ENCODE data around the gene ZNF236.
"Not testable (repeated sequence)": the region's sequence is repeated elsewhere in the genome, so short reads cannot be mapped to it uniquely, and the experiment has no call there.

ZNF236 gene

DNA sequence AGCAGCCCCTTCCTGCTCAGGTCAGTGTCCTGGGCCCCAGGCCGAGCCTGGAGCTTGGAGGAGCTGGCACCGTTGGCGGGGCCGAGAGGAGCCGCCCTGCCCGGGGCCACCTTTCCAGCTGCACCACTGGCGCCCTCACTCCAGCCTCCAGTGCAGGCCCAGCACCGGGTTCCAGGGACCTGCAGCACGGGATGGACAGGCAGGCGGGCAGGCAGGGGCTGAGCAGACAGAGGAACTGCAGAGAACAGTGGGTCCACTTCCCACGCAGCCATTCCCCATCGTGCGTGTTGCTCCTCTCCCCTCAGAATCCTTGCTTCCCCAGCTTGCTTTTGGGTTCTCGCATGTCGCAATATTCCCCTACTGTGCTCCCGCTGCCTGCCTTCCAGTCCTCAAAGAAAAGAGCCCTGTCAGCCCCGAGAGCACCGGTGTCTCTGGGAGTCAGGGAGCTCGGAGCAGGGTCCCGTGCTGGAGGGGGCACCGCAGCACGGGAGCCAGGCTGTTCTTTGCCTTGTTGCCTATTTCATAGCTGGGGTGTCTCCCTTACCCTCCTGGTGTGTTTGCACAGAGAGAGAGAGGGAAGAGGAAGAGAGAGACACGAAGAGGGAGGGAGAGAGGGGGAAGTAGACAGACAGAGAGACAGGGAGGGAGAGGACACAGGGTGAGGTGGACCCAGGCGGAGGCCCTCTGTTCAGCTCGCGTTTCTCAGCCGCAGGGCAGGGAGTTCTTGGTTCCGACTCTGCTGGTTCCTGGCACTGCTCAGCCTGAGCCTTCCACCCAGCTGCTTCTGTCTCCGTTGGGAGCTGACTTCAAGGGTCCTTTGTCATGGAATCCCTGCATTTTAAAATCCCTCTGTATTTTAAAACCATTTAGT is 184.2 kb downstream of the ZNF236 start:
- DNase-seq, result no peak

DNA sequence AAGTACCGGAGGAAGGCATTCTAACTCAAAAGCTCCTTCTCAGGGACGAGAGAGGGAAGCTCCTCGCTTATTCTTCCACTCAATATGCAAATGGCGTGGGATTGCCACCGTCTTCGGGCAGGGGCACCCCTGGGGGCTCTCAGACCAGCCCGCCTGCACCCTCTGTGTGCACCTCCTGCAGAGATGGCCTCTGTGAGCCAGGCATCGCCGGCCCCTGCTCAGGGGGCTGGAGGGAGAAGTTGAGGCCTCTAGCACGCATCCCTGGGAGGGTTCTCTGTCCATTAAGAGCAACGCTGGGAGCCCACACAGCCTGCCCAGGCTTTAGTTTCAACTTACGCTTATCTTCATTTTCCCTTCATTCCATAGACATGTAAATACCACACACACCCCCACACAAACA is 184.9 kb downstream of the ZNF236 start:
- no peak for DNase-seq

DNA sequence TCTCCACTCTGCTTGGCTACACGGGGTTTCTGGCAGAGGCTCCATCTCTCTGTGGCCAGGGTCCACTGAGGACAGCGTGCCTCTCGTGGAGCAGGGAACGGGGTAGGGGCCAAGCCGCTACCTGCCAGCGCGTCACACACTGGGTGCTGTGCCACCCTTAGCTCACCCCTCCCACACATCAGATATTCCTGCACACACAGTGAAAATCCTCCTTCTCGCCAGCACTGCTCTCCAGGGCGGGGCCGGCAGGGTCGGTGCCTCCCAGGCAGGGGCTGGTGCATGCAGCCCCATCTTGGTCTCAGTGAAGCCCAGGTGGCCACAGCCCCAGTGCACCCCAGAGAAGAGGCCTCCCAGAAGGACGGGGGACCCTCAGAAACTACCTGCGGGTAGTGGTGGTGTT is 185.6 kb downstream of the ZNF236 start:
- DNase-seq, result no peak

DNA sequence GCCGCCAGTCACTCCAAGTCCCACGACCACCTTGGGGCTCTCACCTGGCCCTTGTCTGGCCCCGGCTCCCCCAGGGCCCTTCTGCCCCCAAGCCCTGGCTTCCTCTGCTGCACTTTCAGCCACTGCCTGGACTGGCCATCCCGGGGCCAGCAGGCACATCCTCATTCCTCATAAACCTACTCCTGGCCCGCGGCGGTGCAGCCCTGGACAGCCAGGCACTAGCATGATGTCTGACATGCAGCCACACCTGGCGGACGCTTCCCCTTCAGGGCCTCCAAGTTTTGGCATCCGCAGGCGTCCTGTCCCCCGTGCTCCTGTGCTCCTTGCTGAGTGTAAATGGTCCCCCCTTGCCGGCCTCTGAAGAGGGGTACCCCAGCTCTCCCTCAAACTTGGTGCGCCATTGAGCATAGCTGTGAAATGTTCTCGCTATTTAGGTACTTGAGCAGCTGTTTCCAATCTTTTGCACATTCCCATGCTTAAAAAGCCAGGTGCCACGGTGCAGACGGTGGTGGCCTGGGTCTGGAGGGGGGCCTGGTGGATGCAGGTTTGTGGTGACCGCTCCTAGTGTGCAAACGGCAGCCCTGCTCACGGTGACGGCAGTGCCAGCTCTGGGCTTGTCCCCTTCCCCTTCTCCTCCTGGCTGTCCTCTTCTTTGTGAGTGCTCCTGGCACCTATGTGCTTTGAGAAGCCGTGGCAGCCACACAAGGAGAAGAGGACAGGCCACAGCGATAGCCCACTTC is 186.4 kb downstream of the ZNF236 start:
- DNase-seq, result no peak

DNA sequence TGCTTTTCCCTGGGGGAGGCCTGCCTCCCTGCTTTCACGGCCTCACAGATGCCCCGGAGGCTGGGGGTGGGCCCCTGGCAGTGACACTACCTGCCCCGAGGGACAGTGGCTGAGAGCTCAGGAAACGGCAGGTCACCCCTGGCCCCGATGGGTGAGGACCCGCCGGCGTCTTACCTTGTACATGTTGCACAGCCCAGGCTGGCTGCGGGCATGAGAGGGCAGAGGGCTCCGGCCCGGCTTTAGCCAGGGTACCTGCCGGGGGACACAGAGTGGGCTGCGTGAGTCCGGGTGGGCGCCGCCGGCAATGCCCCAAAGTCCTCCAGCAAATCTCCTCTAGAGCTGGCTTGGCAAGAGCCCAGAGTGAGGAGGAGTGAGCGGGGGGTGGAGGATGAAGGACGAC is 187.3 kb downstream of the ZNF236 start:
- DNase-seq, result no peak

DNA sequence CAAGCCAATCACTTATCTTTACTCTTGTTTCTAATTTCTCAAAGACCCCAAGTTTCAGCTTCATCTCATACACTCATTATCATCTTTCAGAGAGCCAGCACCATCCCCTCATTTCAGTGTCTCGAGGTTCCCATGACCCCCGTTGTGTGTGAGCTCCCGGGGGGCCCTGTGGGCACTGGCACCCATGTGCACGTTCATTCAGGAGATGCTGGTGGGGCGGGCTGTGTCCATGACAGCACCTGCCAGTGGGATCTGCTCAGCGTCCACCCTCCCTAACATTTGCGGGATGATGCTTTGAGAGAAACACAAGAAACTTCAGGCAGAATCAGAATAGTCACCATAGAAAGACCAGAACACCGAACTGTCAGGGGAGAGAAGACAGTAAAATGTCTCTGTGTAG is 189.8 kb downstream of the ZNF236 start:
- no peak for DNase-seq

DNA sequence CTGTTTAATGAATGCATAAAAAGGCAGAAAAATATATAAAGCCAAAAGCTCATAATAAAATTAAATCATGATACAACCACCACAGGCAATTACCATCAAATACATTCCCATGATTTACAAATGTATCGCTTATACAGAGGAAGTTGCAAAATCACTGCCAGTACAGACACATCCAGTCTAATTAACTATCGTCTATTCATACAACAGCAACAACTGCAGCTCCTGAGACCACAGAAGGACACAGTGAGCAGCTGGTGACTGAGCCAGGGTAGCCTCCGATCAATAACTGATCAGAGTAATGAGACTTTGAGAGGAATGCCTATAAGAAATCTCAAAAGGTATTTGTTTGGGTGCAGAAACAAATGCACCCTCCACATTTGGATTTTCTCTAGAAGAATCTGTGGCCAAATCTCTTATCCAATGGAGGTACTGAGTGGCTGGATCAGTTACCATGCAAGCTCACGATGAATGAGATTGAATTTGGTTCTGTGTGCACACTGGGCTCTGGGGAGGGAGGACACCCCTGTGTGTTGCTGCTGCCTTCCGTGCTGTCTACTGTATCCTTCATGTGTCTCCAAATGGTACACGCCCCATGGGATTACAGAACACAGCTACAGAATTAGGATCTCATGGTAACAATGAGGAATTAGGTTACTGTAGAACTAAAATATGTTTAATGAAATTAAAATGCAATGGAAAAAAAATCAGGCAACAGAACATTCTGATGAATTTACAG is 190.6 kb downstream of the ZNF236 start:
- no peak for DNase-seq

DNA sequence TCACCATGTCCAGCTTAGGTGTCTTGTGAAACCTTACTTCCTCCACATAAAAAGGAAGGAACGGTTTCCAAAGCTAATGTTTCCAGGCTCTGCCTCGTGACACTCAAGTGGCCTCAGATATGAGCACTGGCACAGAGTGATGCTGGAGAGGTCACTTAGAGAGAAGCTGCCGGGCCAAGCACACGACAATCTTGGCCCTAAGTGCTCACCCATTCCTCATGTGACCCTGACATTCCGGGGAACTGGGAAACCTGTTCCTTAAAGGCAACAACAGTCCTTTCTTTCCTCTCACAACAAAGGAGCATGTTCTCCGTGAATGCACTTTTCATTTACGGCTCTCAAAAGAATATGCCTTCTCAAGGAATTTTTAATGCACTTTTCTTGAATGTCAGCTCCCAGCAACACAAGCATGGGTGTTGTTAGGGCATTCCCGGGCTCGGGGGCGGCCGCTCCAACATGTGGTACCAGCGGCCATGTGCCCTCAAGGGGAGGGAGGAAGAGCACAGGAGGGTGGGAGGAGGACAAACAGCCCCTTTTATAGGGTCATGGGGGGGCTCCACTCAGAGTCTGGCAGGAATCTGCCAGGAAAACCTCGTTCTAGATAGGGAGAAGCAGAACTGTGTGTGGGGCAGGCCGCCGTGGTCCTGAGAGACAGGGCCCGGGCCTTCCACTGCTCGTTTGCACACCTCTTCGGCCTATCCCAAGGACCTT is 191.6 kb downstream of the ZNF236 start:
- no peak for DNase-seq

DNA sequence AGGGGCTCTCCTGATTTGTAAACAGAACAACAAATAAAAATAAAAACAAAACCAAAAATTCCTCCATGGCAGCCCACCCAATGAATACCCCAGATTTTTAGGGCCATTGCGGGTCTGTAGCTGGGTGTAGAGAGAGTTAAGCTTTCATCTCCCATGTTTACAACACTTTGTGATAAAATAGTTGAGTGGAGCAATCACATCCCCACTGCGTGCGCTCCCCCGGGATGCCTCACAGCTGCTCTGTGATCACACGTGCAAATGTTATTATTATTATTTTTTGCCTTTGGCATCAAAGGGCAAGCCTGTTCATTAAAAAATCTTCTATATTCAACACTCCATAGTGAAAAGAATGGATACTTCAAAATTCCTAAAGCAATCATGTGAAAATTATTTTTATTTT is 192.2 kb downstream of the ZNF236 start:
- DNase-seq, result no peak

DNA sequence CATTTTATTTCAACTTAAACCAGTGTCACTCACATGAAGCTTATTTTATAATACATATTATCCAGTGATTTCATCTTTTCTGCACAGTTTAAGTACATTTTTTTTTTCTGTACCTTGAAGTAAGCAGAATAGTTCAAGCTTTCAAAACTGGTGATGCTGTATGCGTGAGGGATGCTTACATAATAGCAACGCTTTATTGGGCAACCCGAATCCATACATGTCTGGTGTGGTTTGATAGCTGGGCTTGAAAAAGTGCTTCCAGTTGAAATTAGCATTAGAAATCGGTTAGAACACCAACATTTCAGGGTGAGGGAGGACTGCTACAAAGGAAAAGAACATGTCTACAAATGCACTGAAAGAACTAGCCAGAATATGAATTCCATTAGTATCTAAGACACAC is 192.8 kb downstream of the ZNF236 start:
- DNase-seq, result no peak

DNA sequence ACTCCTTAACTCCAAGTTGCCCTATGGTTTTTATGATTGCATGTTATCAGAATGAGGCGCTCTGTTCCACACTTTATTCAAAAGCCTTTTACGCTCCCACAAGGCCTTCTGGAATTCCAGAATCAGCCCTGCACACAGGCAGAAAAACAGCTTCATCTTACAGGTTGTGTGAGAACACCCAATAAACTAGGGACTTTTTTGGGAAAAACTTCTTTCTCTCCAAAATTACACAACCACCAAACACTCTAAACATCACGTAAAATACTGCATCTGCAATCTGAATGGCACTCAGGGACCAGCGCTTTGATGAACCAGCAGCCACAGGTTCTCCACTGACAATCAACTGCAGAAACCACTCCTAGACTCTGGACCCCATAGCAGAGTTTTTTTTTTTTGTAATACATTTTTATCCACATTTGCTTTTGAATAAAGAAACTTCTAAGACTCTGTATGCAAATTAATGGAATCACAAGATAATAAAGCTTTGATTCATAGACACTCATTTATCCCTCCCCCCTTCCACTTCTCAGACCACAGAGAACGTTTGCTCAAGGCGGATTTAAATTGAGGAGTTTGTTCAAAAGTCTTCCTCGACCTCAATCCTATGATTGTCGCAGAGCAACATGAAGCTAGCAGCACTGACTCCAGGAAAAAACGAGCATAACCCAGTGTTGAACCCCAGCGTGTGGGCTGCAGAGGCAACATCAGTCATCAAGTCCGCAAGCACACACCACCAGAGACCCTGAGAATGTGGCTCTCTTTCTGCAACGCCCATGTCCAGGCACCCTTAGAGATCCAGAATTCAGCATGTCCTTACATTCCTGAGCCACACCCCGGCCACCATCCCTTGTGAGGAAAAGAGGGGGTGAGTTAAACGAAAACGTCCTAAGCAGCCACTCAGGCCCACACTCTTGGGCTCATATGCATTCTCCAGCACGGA is 193.7 kb downstream of the ZNF236 start:
- no peak for DNase-seq

DNA sequence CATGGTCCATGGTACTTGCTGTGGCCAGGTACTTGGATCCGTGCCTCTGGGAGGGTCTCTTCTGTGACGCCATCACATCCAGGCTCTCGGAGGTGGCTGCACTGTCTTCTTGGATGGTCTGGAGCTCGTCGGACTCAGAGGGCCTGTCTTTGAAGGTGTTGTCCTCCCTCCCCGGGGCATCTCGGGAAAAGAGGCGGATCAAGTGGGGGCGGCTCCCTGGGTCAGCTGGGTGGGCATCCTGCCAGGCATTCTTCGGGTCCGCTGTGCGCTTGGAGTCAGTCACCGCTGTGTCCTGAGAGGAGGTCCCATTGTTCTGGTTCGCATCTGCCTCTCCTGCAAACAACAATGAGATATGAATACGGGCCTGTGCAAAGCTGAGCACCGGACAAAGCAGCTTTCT is 194.6 kb downstream of the ZNF236 start:
- no peak for DNase-seq

DNA sequence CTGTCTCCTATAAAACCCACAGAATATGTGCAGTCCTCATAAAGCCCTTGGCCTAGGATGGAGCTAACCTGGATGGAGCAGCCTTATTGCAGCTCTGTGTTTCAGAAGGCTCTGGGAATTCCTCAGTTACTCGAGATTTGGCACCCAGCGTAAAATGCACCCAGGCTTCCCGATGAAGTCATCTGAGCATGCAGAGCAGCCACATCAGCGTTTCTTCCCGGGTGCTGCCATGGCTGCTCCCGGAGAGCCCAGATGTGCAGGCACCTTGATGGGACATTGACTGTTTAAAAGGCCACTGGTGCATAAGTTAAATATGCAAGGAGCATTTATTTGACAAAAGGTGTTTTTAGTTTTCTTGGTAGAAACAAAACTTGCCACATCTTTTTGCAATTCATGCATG is 195.0 kb downstream of the ZNF236 start:
- DNase-seq, result no peak

DNA sequence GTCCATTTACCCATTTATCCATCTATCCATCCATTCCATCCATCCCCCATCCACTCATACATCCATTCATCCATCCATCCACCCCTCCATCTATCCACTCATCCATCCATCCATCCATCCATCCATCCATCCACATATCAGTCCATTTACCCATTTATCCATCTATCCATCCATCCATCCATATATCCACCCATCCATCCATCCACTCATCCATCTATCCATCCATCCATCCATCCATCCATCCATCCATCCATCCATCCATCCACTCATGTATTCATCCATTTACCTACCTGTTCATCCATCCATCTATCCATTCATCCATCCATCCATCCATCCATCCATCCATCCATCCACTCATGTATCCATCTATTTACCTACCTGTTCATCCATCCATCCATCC is 196.3 kb downstream of the ZNF236 start:
- DNase-seq, result not testable (repeated sequence)

DNA sequence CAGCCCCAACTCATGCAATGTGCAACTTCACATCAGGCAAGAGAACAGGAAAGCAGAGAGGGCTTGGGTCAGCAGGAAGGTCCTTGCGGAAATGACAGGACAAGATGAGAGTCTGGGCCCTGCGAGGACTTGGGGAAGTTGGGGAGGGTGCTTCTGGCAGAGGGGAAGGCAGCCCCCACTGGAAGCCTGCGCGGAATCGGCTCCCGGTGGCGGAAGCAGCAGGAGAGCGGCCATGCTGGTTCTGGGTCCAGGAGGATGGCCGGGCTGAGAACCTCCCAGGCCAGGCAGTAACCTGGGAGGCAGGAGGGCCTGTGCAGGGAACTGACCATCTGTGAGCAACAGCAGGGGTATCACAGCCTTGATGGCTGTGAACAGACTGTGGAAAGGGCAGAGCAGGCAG is 197.3 kb downstream of the ZNF236 start:
- DNase-seq, result no peak

Data from right kidney (tissue), 1 donor.